AG08395 (cell line): ENCODE data around the gene TMEM8B.
A peak's percentile ranks its signal among the peaks of the same experiment; 100 is the strongest.

ENCODE experiments used
- DNase-seq: peaks from one replicate; pipeline ENCODE4 v3.0.0; 2012; ENCODE audit warnings: mixed read lengths, low spot score

Gene TMEM8B

GRCh38 chr9:35811381-35812024, 17.5 kb upstream of the TMEM8B start:
- no peak for DNase-seq

- peak; percentile 96 for DNase-seq
Measured at GRCh38 chr9:35812025-35812602, 16.9 kb upstream of the TMEM8B start, which contains the start of gene SPAG8. Gene SPAG8, minus strand, starts transcription at chr9:35812262. Its CDS starts 115 bp downstream, at chr9:35812147.

- DNase-seq: peak; percentile 18
Measured at GRCh38 chr9:35813434-35814105, 15.5 kb upstream of the TMEM8B start.

GRCh38 chr9:35814106-35814840, 14.8 kb upstream of the TMEM8B start:
- DNase-seq: peak; percentile 63

- peak; percentile 97 for DNase-seq
Measured at GRCh38 chr9:35814841-35815543, 14.0 kb upstream of the TMEM8B start, which contains the start of gene HINT2. Gene HINT2, minus strand, starts transcription at chr9:35815042. Its CDS starts 63 bp downstream, at chr9:35814979.

- DNase-seq: no peak
Measured at GRCh38 chr9:35816708-35817107, 12.3 kb upstream of the TMEM8B start.

- DNase-seq: no peak
Measured at GRCh38 chr9:35818341-35818740, 10.7 kb upstream of the TMEM8B start.

- DNase-seq: peak; percentile 76
Measured at GRCh38 chr9:35820076-35820475, 9.0 kb upstream of the TMEM8B start.

- DNase-seq: no peak
Measured at GRCh38 chr9:35822926-35823325, 6.1 kb upstream of the TMEM8B start.

GRCh38 chr9:35826071-35826701, 2.8 kb upstream of the TMEM8B start:
- DNase-seq: peak; percentile 62

GRCh38 chr9:35827486-35827885, 1.5 kb upstream of the TMEM8B start:
- peak; percentile 65 for DNase-seq

GRCh38 chr9:35828716-35829083, 328 bp upstream of the TMEM8B start, which contains the start of gene FAM221B:
Gene FAM221B, minus strand, starts transcription at chr9:35828732. Its CDS starts 2,571 bp downstream, at chr9:35826161.
- DNase-seq: no peak

GRCh38 chr9:35829764-35830096, 702 bp downstream of the TMEM8B start:
- no peak for DNase-seq

GRCh38 chr9:35831040-35831439, 2.0 kb downstream of the TMEM8B start:
- DNase-seq: no peak

GRCh38 chr9:35832814-35833213, 3.8 kb downstream of the TMEM8B start:
- no peak for DNase-seq

- DNase-seq: no peak
Measured at GRCh38 chr9:35834260-35835215, 5.5 kb downstream of the TMEM8B start.

GRCh38 chr9:35835216-35835632, 6.2 kb downstream of the TMEM8B start:
- no peak for DNase-seq

- DNase-seq: no peak
Measured at GRCh38 chr9:35835766-35836165, 6.7 kb downstream of the TMEM8B start.

- no peak for DNase-seq
Measured at GRCh38 chr9:35836595-35836994, 7.6 kb downstream of the TMEM8B start.

GRCh38 chr9:35839926-35840325, 10.9 kb downstream of the TMEM8B start:
- no peak for DNase-seq
